ENCODE results near the gene DCST1.

DCST1 gene

DNA sequence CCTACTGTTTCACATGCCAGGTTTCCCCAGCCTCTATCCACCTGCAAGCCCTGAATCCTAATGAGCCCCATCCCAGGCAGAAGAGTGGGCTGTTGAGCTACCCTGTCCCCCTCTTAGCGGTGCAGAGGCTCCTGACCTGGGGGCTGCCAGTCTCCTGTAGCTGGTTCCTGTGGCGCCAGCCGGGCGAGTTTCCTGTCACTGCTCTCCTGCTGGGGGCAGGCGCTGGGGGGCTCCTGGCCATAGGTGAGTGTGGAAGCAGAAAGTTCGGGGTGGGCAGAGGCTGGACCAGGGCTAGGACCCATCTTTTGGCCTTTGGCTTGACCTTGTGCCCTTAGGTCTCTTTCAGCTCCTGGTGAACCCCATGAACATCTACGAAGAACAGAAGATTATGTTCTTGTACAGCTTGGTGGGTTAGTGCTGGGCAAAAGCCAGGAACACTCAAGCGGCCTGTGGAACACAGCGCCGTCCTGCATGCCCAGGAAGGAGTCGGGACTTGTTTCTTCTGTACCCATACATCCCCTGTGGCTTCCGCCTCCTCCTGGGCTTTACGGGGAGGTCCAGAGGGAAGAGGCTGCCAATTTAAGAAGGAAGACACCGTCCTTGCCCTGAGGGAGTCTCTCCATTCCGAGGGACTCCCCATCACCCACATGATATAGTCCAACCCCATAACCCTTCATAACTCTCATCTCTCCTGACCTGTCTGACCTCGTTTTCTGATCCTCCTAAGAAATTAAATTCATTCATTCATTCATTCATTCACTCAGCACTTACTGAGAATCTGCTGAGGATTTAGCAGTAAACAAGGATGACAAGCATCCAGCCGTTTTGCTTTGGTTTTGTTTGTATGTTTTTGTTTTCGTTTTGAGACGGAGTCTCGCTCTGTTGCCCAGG, 939 bp downstream of the DCST1 start:
- no peak for DNase-seq (ENCODE audit: low read depth in 1 of 2, low spot score in 1 of 2)
- no peak for TF ChIP-seq JUND (IDR thresholded peaks at IDR 0.05; ENCODE audit: low read depth)
- in situ Hi-C loops (cut with HindIII; ENCODE audit: low pct_unique_long_range_greater_than_20kb, low sequenced_read_pairs) = no loop called here

- no peak for DNase-seq (ENCODE audit: low read depth in 1 of 2, low spot score in 1 of 2)
- in situ Hi-C loops (cut with HindIII; ENCODE audit: low pct_unique_long_range_greater_than_20kb, low sequenced_read_pairs) = no loop called here
- no peak for TF ChIP-seq JUND (IDR thresholded peaks at IDR 0.05; ENCODE audit: low read depth)
These were observed 2.3 kb downstream of the DCST1 start for GRCh38 chr1:155035936-155036335.

DNA sequence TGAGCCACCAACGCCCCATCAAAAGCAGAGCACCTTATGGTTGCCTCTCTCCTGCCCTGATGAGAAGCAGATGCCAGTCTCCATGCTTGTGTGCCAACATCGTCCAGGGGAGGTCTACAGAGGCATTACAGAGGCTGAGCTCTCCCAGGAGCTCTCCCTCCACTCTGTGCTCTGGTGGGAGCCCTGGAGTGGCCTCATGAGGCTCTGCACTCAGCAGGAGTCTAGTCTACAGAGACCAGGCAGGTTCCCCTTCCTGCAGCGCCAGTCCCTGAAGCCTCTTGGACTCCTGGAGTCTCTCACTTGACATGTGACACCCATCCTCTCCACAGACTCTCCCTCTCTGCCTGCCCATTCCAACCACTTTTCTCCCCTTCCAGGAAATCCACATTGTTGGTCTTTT, 3.4 kb downstream of the DCST1 start:
- no peak for DNase-seq (ENCODE audit: low read depth in 1 of 2, low spot score in 1 of 2)
- TF ChIP-seq JUND (IDR thresholded peaks at IDR 0.05; ENCODE audit: low read depth) = no peak
- in situ Hi-C loops (cut with HindIII; ENCODE audit: low pct_unique_long_range_greater_than_20kb, low sequenced_read_pairs) = no loop called here

DNA sequence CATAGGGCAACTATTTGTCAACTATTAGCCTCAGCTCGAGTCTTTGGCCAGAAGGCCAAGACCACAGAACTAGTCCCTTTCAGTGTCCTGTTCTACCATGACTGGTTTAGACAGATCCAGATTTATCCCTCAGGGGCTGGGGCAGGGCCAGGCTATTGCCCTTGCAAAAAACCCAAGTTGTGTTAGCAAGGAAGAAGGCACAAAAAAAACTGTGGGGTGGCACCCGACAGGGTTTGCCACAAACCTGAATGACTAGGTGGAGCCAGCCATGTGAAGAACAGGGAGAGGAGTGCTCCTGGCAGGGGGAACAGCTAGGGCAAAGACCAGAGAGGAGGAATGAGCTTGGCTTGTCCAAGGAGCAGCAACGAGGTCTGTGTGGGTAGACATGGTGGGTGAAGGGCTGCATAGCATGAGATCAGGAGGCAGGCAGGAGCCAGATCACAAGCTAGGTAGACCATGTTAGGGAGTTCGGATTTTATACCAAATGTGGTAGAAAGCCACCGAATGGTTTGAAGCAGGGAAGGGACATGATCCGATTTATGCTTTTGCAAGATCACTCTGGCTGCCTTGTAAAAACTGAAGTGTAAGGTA, 4.3 kb downstream of the DCST1 start:
- no peak for DNase-seq (ENCODE audit: low read depth in 1 of 2, low spot score in 1 of 2)
- in situ Hi-C loops (cut with HindIII; ENCODE audit: low pct_unique_long_range_greater_than_20kb, low sequenced_read_pairs) = no loop called here
- no peak for TF ChIP-seq JUND (IDR thresholded peaks at IDR 0.05; ENCODE audit: low read depth)

DNA sequence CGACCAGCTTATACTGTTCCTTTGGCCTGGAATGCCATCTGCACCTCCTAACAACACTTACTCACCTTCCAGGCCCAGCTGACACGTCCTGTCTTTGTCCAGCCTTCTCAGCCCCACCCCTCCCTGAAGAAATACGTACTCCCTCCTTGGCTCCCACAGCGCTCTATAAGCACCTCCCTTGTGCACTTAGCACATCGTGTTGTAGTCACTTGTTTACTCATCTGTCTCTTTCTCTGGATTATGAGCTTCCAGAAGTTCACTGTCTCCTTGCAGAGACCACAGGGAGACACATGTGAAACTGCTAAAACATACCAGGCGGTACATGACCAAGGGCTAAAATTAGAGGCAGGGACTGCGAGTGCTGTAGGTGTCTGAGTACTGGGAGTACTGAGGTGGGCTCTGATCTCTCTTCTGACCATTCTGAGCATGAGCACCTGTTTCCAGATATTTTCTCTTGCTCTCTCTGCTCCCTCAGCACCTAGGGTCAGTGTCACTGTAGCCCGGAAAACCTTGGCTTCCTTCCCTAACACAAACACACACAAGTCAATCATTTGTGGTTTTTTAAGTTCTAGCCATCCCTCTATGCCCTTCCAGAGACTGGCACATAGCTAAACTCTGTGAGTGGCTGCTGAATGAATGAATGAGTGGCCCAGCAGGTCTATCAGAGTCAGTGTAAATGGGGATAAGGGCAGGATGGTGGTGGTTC, 5.1 kb downstream of the DCST1 start:
- in situ Hi-C loops (cut with HindIII; ENCODE audit: low pct_unique_long_range_greater_than_20kb, low sequenced_read_pairs) = no loop called here
- peak in 1 of 2 experiments; percentile 84 for DNase-seq (ENCODE audit: low read depth in 1 of 2, low spot score in 1 of 2)
- TF ChIP-seq JUND (IDR thresholded peaks at IDR 0.05; ENCODE audit: low read depth) = no peak

DNA sequence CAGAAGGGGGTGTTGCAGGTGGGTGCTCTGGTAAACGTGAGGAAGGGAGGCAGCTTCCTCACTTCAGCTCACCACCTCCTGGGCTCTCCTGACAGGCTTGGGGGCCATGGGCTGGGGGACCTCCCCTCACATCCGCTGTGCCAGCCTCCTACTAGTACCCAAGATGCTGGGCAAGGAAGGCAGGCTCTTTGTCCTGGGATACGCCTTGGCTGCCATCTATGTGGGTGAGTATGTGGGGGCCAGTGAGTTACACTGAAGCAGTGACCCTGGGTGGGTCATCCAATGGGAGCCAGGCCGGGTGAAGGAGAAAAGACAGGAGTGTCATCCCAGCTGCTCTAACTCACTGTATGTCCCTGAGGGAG, 5.7 kb downstream of the DCST1 start:
- in situ Hi-C loops (cut with HindIII; ENCODE audit: low pct_unique_long_range_greater_than_20kb, low sequenced_read_pairs) = no loop called here
- no peak for DNase-seq (ENCODE audit: low read depth in 1 of 2, low spot score in 1 of 2)
- TF ChIP-seq JUND (IDR thresholded peaks at IDR 0.05; ENCODE audit: low read depth) = no peak

- no peak for TF ChIP-seq JUND (IDR thresholded peaks at IDR 0.05; ENCODE audit: low read depth)
- DNase-seq (ENCODE audit: low read depth in 1 of 2, low spot score in 1 of 2) = no peak
- in situ Hi-C loops (cut with HindIII; ENCODE audit: low pct_unique_long_range_greater_than_20kb, low sequenced_read_pairs) = no loop called here
These were observed 6.9 kb downstream of the DCST1 start for GRCh38 chr1:155040358-155041093.

DNA sequence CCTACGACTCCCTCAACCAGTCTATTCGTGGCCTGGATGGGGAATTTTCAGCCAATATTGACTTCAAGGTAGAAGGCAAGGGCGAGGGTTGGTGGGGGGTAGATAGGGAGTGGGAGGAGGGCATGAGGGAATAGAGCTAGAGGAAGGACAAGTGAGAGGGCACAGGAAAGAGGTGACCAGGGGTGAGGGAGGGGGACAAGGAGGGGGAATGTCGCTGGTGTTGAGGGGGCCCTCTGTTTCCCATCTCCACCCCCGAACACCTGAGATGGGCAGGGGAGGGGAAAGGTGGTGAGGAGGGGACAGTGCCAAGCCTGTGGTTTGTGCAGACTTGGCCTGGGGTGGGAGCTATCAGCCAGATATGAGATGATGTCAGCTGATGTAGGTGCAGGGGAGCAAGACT, 9.2 kb downstream of the DCST1 start:
- in situ Hi-C loops (cut with HindIII; ENCODE audit: low pct_unique_long_range_greater_than_20kb, low sequenced_read_pairs) = no loop called here
- DNase-seq (ENCODE audit: low read depth in 1 of 2, low spot score in 1 of 2) = no peak
- TF ChIP-seq JUND (IDR thresholded peaks at IDR 0.05; ENCODE audit: low read depth) = no peak

- in situ Hi-C loops (cut with HindIII; ENCODE audit: low pct_unique_long_range_greater_than_20kb, low sequenced_read_pairs) = no loop called here
- no peak for TF ChIP-seq JUND (IDR thresholded peaks at IDR 0.05; ENCODE audit: low read depth)
- peak in 1 of 2 experiments; percentile 69 for DNase-seq (ENCODE audit: low read depth in 1 of 2, low spot score in 1 of 2)
These were observed 9.7 kb downstream of the DCST1 start for GRCh38 chr1:155043301-155043702.

DNA sequence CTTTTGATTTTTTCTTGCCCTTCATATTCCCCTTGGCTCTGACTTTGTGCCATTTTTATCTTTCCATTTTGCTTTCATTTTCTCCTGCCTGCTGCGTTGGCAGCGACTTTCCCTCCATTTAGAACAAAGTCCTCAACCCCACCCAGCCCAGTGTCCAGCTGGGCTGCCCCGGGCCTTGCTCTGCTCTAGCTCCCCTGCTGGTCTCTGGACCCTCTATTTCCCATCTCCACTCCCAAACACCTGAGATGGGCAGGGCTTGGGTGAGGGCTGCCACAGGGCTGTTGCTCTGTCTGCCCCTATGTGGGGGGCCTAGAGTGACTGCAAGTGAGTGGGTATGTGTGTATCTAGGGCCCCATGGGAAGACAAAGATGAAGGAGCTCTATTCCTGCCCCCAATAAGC, 10.2 kb downstream of the DCST1 start:
- no peak for TF ChIP-seq JUND (IDR thresholded peaks at IDR 0.05; ENCODE audit: low read depth)
- DNase-seq (ENCODE audit: low read depth in 1 of 2, low spot score in 1 of 2) = no peak
- in situ Hi-C loops (cut with HindIII; ENCODE audit: low pct_unique_long_range_greater_than_20kb, low sequenced_read_pairs) = no loop called here

DNA sequence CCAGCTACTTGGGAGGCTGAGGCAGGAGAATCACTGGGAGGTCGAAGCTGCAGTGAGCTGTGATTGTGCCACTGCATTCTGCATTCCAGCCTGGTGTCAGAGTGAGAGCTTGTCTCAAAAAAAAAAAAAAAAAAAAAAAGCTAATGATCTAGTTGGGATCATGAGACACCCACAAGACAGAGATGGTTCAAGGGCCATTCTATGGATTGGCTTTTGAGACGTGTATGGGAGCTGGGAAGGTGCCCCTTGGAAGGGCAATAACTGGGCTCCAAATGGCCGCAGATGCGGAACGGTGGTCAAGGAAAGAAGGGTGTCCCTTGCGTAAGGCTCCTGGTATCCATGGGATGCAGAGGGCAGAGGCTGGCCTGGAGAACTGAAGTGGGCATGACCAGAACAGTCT, 10.7 kb downstream of the DCST1 start:
- TF ChIP-seq JUND (IDR thresholded peaks at IDR 0.05; ENCODE audit: low read depth) = no peak
- in situ Hi-C loops (cut with HindIII; ENCODE audit: low pct_unique_long_range_greater_than_20kb, low sequenced_read_pairs) = no loop called here
- no peak for DNase-seq (ENCODE audit: low read depth in 1 of 2, low spot score in 1 of 2)

GRCh38 chr1:155044812-155045657, 11.4 kb downstream of the DCST1 start:
- in situ Hi-C loops (cut with HindIII; ENCODE audit: low pct_unique_long_range_greater_than_20kb, low sequenced_read_pairs) = no loop called here
- peak; percentile 84 to 95 for DNase-seq (ENCODE audit: low read depth in 1 of 2, low spot score in 1 of 2)
- TF ChIP-seq JUND (IDR thresholded peaks at IDR 0.05; ENCODE audit: low read depth) = no peak

Measured in T47D (cell line).